ENCODE results near the gene DNASE2. TPM values are rescaled to one million over a fixed set of nuclear protein-coding genes. Genes with fewer than 3 reads are reported as not detected.

Gene DNASE2
- total RNA-seq, 2 experiments from 2014 or later: 22.5 to 24.3 TPM

GRCh38 chr19:12842511-12842910 is 38.7 kb downstream of the DNASE2 start:
- Mint-ChIP-seq H3K27ac (no peak overlapping the region), H3K9me3 (ENCODE audit: low read depth) (no peaks in the 10 kb centered on the region), H3K36me3 (ENCODE audit: low read depth) (no peaks in the 10 kb centered on the region), H3K4me1 (peaks cover 27% of the 10 kb centered on the region), H3K4me3 (no peak overlapping the region), H3K27me3 (peaks cover 56% of the 10 kb centered on the region)
- POLR2A ChIA-PET: no interaction called here
- DNase-seq (no peak), ATAC-seq (no peak)
- CTCF ChIA-PET: no interaction called here
- intact Hi-C loops (cut with DNase I, micrococcal nuclease): loop anchor here in 1 of 2 experiments (10.0 kb wide), 1 partner anchor 278 kb away; no protein-coding TSS in a partner anchor

- ATAC-seq: no peak
- Mint-ChIP-seq H3K36me3 (ENCODE audit: low read depth) (no peaks in the 10 kb centered on the region), H3K4me3 (peak overlapping the region; percentile 17), H3K9me3 (ENCODE audit: low read depth) (no peaks in the 10 kb centered on the region), H3K27me3 (peaks cover 63% of the 10 kb centered on the region), H3K27ac (no peak overlapping the region), H3K4me1 (peaks cover 28% of the 10 kb centered on the region)
- ChIA-PET CTCF (no interaction called here), POLR2A (no interaction called here)
- peak; percentile 47 for DNase-seq
- intact Hi-C loops (cut with DNase I, micrococcal nuclease): loop anchor here in 1 of 2 experiments (10.0 kb wide), 1 partner anchor 276 kb away; no protein-coding TSS in a partner anchor
These were observed 40.2 kb downstream of the DNASE2 start for GRCh38 chr19:12841094-12841493.

- POLR2A ChIA-PET: no interaction called here
These were observed 40.9 kb downstream of the DNASE2 start for GRCh38 chr19:12840091-12841079.

GRCh38 chr19:12838886-12839756 is 42.1 kb downstream of the DNASE2 start:
- Mint-ChIP-seq H3K4me3 (peak overlapping the region; percentile 57), H3K27ac (no peak overlapping the region), H3K36me3 (ENCODE audit: low read depth) (no peaks in the 10 kb centered on the region), H3K27me3 (peaks cover 69% of the 10 kb centered on the region), H3K4me1 (peaks cover 33% of the 10 kb centered on the region), H3K9me3 (ENCODE audit: low read depth) (no peaks in the 10 kb centered on the region)
- intact Hi-C loops (cut with DNase I, micrococcal nuclease): loop anchor here in 1 of 2 experiments (2.0 kb wide), 1 partner anchor 64 kb away; the partner anchor contains the start of gene HOOK2
- ChIA-PET CTCF (interaction anchor here (0.6 to 1.3 kb wide), 3 partner anchors 9 to 356 kb away, joined by 3 to 6 read pairs (median 4); no protein-coding TSS in a partner anchor), POLR2A (no interaction called here)
- peak; percentile 45 for ATAC-seq
- DNase-seq: peak; percentile 59

More at GRCh38 chr19:12840091-12841079, 40.9 kb downstream of the DNASE2 start:
- Mint-ChIP-seq H3K27ac (no peak overlapping the region), H3K36me3 (ENCODE audit: low read depth) (no peaks in the 10 kb centered on the region), H3K4me3 (peak overlapping the region; percentile 17), H3K4me1 (peaks cover 28% of the 10 kb centered on the region), H3K9me3 (ENCODE audit: low read depth) (no peaks in the 10 kb centered on the region), H3K27me3 (peaks cover 67% of the 10 kb centered on the region)
- ATAC-seq: peak; percentile 53
- intact Hi-C loops (cut with DNase I, micrococcal nuclease): loop anchor here in 1 of 2 experiments (10.0 kb wide), 1 partner anchor 276 kb away; no protein-coding TSS in a partner anchor
- CTCF ChIA-PET: no interaction called here
- DNase-seq: peak; percentile 84

- intact Hi-C loops (cut with DNase I, micrococcal nuclease): loop anchor here in 1 of 2 experiments (2.0 kb wide), 1 partner anchor 64 kb away; the partner anchor contains the start of gene HOOK2
- H3K27me3 Mint-ChIP-seq: peaks cover 70% of the 10 kb centered on the region
- DNase-seq (peak; percentile 82), ATAC-seq (peak; percentile 61)
- H3K4me1 Mint-ChIP-seq: peaks cover 35% of the 10 kb centered on the region
- no peaks in the 10 kb centered on the region for H3K36me3 Mint-ChIP-seq (ENCODE audit: low read depth)
- H3K4me3 Mint-ChIP-seq: peak within 1 kb of the TSS; percentile 57
- H3K9me3 Mint-ChIP-seq (ENCODE audit: low read depth): no peaks in the 10 kb centered on the region
- ChIA-PET POLR2A (no interaction called here), CTCF (interaction anchor here (0.6 to 1.8 kb wide), 5 partner anchors 9 to 355 kb away, joined by 3 to 17 read pairs (median 6); no protein-coding TSS in a partner anchor)
- H3K27ac Mint-ChIP-seq: no peak within 1 kb of the TSS
These were observed 42.9 kb downstream of the DNASE2 start, which contains the start of gene MAST1 for GRCh38 chr19:12838182-12838885. Gene MAST1 (plus strand): TSS chr19:12838515. CDS start chr19:12838573, 58 bp downstream.

GRCh38 chr19:12837225-12837624 is 44.0 kb downstream of the DNASE2 start:
- peaks cover 41% of the 10 kb centered on the region for H3K4me1 Mint-ChIP-seq

GRCh38 chr19:12836529-12836863 is 44.8 kb downstream of the DNASE2 start:
- Mint-ChIP-seq H3K36me3 (ENCODE audit: low read depth) (no peaks in the 10 kb centered on the region), H3K9me3 (ENCODE audit: low read depth) (no peaks in the 10 kb centered on the region), H3K4me1 (peaks cover 42% of the 10 kb centered on the region), H3K27me3 (peaks cover 72% of the 10 kb centered on the region), H3K27ac (no peak overlapping the region), H3K4me3 (no peak overlapping the region)
- POLR2A ChIA-PET: interaction anchor here (0.6 kb wide), 1 partner anchor 45 kb away, joined by 3 read pairs; no protein-coding TSS in a partner anchor
- DNase-seq (no peak), ATAC-seq (no peak)
- CTCF ChIA-PET: interaction anchor here (0.8 to 1.8 kb wide), 5 partner anchors 8 to 71 kb away, joined by 3 to 17 read pairs (median 4); no protein-coding TSS in a partner anchor
- intact Hi-C loops (cut with DNase I, micrococcal nuclease): no loop called here

More at GRCh38 chr19:12837225-12837624, 44.0 kb downstream of the DNASE2 start:
- no peaks in the 10 kb centered on the region for H3K36me3 Mint-ChIP-seq (ENCODE audit: low read depth)
- CTCF ChIA-PET: interaction anchor here (0.5 to 1.8 kb wide), 9 partner anchors 9 to 342 kb away, joined by 3 to 17 read pairs (median 4); no protein-coding TSS in a partner anchor
- intact Hi-C loops (cut with DNase I, micrococcal nuclease): no loop called here
- no peak overlapping the region for H3K4me3 Mint-ChIP-seq
- H3K27ac Mint-ChIP-seq: no peak overlapping the region
- H3K9me3 Mint-ChIP-seq (ENCODE audit: low read depth): no peaks in the 10 kb centered on the region
- DNase-seq: peak; percentile 43
- POLR2A ChIA-PET: interaction anchor here (0.6 kb wide), 1 partner anchor 45 kb away, joined by 3 read pairs; no protein-coding TSS in a partner anchor
- no peak for ATAC-seq
- H3K27me3 Mint-ChIP-seq: peaks cover 71% of the 10 kb centered on the region

- ATAC-seq (no peak), DNase-seq (peak; percentile 64)
- intact Hi-C loops (cut with DNase I, micrococcal nuclease): loop anchor here in 1 of 2 experiments (2.0 kb wide), 1 partner anchor 264 kb away; no protein-coding TSS in a partner anchor
- no peaks in the 10 kb centered on the region for H3K9me3 Mint-ChIP-seq (ENCODE audit: low read depth)
- no peak overlapping the region for H3K4me3 Mint-ChIP-seq
- H3K36me3 Mint-ChIP-seq (ENCODE audit: low read depth): no peaks in the 10 kb centered on the region
- peaks cover 31% of the 10 kb centered on the region for H3K4me1 Mint-ChIP-seq
- peaks cover 70% of the 10 kb centered on the region for H3K27me3 Mint-ChIP-seq
- H3K27ac Mint-ChIP-seq: no peak overlapping the region
- POLR2A ChIA-PET: no interaction called here
- CTCF ChIA-PET: interaction anchor here (0.7 to 1.6 kb wide), 7 partner anchors 12 to 550 kb away, joined by 3 to 4 read pairs (median 3); partner anchors contain the start of gene SYCE2
These were observed 46.1 kb downstream of the DNASE2 start for GRCh38 chr19:12834976-12835757.

GRCh38 chr19:12834566-12834943 is 46.7 kb downstream of the DNASE2 start, which contains the start of gene RTBDN:
Gene RTBDN (minus strand): TSS chr19:12834579. CDS start chr19:12829979, 4,600 bp downstream.
- H3K9me3 Mint-ChIP-seq (ENCODE audit: low read depth): no peaks in the 10 kb centered on the region
- ChIA-PET POLR2A (no interaction called here), CTCF (interaction anchor here (0.6 to 1.6 kb wide), 6 partner anchors 12 to 551 kb away, joined by 3 to 4 read pairs (median 4); partner anchors contain the start of gene SYCE2)
- intact Hi-C loops (cut with DNase I, micrococcal nuclease): loop anchor here in 1 of 2 experiments (2.0 kb wide), 1 partner anchor 264 kb away; no protein-coding TSS in a partner anchor
- H3K4me3 Mint-ChIP-seq: no peak within 1 kb of the TSS
- ATAC-seq (no peak), DNase-seq (peak; percentile 30)
- peaks cover 70% of the 10 kb centered on the region for H3K27me3 Mint-ChIP-seq
- H3K27ac Mint-ChIP-seq: no peak within 1 kb of the TSS
- no peaks in the 10 kb centered on the region for H3K36me3 Mint-ChIP-seq (ENCODE audit: low read depth)
- H3K4me1 Mint-ChIP-seq: peaks cover 30% of the 10 kb centered on the region
